ENCODE results near the gene OR2V2.
"Not testable (repeated sequence)": the region's sequence is repeated elsewhere in the genome, so short reads cannot be mapped to it uniquely, and the experiment has no call there.

Gene OR2V2

DNA sequence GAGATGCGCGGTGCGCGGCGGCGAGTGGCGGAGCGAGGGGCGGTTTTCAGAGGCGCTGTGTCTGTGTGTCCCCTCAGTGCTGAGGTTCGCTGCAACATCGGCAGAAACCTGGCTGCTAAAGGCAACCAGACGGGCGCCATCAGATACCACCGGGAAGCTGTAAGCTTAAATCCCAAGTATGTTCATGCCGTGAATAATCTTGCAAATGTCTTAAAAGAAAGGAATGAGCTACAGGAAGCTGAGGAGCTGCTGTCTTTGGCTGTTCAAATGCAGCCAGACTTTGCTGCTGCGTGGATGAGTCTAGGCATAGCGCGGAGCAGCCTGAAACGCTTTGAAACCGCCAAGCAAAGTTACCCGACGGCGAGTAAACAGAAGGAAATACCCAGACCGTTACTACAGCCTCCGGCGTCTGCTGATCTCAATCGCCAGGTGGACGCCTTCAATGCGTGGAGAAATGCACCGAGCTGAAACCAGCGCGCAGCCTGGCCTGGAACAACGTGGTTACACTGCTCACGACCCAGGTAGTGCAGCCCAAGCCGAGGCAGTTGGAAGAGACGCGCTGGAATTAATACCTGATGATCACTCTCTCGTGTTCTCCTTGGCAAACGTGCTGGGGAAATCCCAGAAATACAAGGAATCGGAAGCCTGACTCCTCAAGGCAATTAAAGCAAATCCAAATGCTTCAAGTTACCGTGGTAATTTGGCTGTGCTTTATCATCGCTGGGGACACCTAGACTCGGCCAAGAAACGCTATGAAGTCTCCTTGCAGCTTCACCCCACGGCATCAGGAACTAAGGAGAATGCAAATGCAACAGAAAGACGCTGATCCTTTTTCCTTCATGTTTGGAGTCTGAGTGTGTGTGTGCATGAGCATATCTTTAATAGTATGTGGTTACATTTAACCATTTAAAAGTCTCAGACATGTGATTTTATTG lies 32.3 kb upstream of the OR2V2 start:
- no peak for DNase-seq (ENCODE audit: low spot score)

DNA sequence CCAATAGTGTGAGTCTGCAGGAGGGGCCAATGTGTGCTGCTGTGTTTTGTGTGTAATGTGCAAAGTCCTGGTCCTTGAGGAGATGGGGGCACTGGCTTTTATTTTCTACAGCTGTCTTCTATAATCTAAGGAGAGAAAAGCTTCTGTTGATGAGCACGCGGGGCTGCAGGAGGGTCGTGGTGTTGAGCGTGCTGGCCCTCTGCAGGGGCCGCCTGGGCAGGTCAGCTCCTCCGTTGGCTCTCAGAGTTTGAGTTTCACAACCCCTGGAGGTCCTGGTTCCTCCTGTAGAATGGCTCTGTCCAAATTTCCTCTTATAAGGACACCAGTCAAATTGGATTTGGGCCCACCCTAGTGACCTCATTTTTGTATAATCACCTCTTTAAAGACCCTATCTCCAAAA lies 29.0 kb upstream of the OR2V2 start:
- no peak for DNase-seq (ENCODE audit: low spot score)

DNA sequence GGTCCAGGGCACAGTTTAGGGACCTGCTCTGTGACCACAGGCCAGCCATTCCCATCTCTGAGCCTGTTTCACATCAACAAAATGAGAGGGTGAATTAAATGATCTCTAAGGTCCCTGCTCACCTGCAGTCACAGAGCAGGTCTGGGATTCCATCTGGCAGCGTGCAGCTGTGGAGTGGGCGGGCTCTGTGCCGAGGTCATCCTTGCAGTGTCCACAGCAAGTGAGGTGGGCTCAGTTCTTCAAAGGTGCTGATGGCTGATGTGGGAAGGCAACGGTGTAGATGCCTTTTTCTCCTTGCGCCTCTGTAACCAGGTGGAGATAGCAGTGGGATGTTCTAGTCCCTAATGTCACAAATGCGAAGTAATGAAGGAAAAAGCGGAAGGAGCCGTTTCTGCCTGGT lies 28.3 kb upstream of the OR2V2 start:
- no peak for DNase-seq (ENCODE audit: low spot score)

DNA sequence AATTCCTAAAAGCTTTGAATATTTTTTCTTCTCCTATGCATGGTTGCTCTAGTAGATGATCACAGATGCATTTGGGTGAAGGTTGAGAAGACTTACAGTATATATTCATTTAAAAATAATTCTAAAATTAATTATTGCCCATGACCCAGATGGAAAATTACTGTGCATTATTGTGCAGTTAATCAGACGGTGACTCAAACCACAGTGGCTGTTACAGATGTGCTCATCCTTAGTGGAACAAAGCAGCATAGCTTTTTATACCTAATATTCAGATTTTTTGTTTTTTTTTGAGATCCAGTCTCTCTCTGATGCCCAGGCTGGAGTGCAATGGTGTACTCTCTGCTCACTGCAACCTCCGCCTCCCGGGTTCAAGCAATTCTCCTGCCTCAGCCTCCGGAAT lies 27.1 kb upstream of the OR2V2 start:
- DNase-seq (ENCODE audit: low spot score): no peak

DNA sequence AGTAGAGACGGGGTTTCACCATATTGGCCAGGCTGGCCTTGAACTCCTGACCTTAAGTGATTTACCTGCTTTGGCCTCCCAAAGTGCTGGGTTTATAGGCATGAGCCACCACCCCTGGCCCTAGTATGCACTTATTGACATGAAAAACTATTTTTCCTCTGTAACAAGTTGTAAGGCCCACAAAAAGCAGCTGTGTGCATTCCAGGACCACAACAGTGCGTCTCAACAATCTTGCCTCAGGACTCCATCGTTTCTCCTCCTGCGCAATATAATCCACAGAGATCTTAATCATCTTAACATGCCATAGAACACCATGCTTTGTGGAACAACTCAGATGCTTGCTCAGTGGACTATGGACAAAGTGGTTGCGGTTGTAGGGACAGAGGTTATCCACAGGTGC lies 26.6 kb upstream of the OR2V2 start:
- DNase-seq (ENCODE audit: low spot score): no peak

DNA sequence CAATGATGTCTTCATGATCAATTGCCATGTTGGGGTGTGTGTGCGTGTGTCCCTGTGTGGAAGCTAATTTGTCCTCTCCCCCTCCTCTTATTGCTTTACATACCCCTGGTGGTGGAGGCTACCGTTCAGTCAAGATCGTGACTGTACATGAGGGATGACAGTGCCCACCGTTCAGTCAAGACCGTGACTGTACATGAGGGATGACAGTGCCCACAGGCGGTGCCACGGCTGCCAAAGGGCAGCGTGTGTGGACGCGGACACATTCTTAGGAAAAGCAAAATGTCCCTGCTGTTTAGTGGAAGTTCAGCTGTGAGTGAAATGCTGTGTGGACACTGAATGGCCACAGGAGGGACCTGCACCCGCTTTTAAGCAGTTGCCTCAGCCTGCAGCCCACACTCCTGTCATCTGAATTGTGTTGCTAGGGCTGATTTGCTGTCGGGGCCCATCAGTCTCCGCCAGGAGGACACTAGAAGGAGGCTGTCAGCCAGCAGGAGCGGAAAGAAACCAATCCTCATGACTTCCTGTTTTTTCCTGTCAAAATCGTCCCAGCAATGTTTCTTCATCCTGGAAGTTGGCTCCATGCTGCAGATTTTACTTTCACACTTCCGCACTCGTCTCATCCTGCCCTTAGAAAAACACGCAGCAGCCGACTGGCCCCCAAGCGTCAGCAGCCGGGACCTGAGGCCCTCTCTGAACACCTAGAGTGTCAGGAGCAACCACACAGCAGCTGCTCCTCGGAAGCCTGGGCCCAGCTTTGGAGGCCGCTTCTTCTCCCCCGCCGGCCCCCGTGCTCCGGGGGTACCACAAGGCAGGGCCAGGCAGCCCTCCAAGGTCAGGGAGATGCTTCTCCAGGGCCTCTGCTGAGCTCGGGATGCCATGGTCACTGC lies 25.5 kb upstream of the OR2V2 start:
- no peak for DNase-seq (ENCODE audit: low spot score)

DNA sequence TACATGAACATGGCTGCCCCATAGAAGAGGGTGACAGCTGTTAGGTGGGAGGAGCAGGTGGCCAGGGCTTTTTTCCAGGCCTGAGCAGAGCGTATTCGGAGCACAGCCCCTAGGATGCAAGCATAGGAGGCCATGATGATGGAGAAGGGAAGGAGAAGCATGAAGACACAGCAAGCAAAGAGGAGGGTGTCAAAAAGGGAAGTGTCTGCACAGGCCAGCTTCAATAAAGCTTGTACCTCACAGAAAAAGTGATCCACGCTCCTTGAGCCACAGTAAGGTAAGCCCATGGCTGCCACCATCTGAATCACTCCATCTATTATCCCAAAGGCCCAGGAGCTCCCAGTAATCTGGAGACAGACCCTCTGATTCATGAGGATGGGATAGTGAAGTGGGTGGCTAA lies 22.9 kb upstream of the OR2V2 start:
- no peak for DNase-seq (ENCODE audit: low spot score)

DNA sequence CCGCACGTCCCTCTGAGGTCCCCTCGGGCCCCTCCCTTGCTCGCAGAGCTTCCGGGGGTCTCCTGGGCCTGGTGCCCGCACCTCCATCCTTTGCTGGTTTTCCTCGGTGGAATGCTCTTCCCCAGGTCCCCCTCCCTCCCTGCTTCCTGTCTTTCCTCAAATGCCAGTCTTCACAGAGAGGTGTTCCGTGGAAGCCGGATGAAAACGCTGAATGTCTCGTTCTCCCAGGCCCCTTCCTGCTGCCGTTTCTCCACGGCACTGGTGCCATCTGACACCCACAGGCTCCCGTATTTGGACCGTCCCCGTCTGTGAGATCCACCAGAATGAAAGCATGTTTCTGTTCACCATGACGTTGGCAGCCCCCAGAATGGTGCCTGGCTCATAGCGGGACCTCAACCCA lies 20.5 kb upstream of the OR2V2 start:
- DNase-seq (ENCODE audit: low spot score): no peak

DNA sequence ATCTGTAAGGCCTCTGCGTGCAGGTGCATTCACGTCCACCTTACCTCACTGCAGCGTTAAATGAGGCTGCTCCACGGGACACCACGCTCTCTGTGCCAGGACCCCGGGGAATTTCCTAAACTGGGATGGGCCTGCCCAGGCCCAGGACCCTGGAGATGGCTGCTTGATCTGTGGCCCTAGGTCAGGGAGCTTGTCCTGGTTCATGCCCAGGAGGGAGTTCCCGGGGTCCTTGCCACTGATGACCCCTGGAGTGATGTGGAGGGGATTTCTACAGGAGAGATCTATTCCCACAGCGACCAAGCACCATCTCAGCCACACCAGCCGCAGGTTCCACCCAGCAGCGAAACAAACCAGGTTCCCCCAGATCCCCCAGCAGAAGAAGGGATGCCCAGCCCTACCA lies 19.9 kb upstream of the OR2V2 start:
- no peak for DNase-seq (ENCODE audit: low spot score)

DNA sequence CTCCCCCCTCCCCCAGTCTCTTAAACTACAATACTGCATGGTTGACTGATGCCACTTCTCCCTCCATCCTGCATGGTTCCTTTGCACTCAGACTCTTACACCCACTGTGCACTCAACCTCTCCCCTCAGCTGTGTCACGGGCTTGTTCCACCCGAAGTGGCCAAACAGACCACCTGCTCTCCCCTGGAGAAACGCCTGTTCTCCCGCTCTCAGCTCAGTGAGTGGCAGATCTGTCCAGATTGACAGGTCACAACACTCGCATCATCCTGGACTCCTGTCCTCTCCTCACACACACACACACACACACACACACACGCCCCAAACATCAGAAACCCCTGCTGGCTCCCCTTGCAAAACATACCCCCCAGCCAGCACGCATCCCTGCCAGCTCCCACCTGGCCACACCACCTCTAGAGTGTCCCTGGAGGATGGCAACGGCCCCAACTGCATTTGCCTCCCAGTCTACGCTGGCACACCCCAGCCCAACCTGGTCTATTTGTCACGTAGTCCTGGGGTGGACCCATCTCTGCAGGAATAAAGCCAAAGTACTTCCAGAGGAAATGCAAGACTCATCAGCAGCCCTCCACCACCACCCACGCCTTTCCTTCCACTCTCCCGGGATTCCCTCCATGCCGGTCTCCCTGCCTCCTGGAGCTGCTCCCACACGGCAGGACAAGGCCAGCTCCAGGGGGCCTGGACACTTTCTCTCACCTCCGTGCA lies 19.3 kb upstream of the OR2V2 start:
- DNase-seq (ENCODE audit: low spot score): no peak

DNA sequence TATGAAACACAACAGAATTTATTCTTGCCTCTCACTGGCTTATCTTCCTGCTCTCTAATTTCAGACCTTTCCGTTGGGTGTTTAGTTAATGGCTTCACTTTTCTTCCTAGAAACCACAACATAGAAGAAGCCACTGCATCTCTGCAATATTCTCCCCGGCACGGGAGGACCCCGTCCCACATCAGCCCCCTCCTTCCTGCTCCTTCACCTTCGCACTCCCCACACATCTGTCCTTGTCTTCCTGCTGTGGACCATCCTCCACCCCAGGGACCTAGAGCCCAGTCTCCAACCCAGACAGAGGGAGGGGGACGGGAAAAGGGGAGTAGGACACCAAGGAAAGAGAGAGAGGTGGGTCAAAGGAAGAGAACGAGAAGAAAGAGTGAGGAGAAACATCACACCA lies 17.8 kb upstream of the OR2V2 start:
- no peak for DNase-seq (ENCODE audit: low spot score)

DNA sequence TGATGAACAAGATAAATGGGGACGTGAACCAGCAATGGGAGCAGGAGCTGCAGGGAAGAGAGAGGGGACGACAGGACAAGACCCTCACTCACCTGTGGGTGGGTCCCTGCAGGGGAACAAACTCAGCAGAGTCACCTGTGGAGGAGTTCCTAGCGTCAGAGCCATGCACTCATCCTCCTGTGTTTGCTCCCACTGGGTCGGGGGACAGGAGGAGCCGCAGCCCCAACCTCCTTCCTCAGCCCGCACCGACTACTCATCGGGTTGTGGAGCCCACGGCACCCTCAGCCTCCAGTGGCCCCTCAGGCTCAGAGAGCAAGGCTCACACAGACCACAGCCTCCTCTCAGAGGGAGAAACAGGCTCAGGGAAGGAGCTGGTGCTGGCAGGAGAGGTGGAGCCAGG lies 17.3 kb upstream of the OR2V2 start:
- not testable (repeated sequence) for DNase-seq (ENCODE audit: low spot score)

DNA sequence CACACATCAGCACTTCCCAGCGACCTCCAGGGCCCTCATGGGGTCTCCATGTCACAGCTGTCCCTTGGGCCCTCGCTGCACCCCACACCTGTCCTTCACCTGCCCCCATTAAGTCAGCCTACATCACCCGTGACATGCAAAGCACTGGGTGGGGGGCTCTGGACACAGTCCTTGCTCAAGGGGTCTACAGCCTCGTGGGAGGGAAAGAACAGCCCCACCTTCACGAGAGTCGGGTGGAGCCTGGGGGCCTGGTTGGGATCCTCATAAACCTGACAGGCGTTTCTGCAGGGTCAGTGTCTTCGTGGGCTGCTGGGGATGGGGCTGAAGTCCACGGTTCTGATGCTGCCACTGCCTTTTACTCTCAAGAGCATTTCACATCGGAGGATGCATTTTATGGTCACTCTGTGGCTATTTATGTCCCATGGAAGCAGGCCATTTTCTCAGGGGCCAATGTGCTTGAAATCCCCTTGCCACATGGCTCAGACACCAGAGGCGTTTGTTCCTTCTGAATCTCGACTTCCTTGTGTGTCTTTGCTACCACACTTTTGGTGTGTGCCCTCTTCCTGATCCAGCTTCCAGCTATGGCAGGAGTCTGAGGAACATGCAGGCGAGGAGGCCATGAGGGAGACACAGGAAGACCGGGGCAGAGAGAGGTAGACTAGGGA lies 16.4 kb upstream of the OR2V2 start, which contains the start of gene OR2V1:
Gene OR2V1, minus strand, starts transcription at position 338 of the 665 bp plus-strand sequence. CDS start 5,865 bp downstream, outside the sequence.
- DNase-seq (ENCODE audit: low spot score): no peak

DNA sequence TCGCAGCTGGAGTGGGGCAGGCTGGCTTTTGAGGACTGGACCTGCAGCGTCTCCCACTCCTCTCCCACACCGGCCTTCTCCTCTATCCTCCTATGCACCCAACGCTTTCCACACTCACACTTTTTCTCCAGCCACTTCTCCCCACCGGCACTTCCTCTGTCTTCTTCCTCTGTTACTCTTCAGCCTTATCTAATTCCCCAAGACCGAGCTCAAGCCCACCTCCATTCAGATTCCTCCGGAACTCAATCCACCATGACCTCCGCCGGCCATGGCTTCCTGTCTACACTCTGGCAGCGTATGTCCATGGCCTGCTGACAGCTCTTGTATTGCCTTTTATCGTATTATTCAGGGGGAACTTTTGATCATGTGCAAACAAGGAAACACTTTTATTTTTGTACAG lies 15.9 kb upstream of the OR2V2 start:
- DNase-seq (ENCODE audit: low spot score): no peak

DNA sequence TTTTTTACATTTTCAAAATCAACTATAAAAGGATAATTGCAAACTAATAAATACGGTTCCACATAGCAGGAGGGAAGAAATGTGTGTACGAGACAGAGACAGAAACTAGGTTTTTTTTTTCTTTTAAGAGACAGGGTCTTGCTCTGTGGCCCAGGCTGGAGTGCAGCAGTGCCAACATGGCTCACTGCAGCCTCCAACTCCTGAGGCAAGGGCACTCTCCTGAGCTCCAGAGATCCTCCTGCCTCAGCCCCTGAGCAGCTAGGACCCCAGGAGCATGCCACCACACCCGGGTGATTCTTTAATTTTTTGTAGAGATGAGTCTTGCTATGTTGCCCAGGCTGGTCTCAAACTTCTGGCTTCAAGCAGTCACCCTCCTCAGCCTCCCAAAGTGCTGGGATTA lies 14.3 kb upstream of the OR2V2 start:
- DNase-seq (ENCODE audit: low spot score): no peak

DNA sequence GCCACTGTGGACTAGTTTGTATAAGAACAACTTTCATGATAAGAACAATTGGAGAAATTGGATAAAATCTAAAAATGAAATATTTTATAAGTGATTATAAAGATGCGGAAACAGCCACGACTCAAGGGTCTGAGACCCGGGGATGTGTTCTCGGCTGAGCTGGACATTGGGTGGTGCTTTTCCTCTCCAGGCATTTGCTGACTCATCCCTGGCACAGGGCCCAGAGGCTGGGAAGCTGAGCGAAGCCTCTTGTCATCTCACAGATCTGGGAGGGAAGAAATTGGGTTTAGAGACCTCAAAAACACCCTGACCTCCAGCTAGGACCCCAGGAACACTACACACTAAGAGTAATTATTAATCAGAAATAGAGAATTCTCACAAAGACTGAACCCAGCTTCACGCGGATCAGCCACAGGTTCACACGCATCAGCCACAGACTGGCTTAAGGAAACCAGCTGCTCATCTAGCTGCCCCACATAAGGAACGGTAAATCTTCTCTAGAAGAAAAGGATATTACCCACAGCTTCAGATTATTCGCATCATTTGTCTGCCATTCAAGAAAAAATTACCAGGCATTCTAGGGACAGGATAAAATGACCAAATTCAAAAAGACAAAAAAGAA lies 13.7 kb upstream of the OR2V2 start:
- DNase-seq (ENCODE audit: low spot score): no peak

DNA sequence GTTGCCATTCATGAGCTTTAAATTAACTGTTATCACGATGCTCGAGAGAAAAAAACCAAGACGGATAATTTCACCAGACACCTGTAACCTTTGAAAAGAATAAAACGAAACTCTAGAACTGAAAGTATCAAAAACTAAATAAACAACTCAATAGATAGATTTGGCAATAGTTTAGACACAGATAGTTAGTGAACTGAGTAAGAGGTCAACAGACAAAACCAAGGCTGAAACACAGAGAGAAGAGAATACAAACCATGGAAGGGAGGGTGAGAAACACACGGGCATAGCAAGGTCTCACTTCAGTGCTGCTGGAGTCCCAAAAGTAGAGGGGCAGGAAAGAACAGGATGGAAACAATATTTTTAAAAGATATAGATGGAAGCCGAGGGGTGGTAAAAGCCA lies 13.1 kb upstream of the OR2V2 start:
- no peak for DNase-seq (ENCODE audit: low spot score)

DNA sequence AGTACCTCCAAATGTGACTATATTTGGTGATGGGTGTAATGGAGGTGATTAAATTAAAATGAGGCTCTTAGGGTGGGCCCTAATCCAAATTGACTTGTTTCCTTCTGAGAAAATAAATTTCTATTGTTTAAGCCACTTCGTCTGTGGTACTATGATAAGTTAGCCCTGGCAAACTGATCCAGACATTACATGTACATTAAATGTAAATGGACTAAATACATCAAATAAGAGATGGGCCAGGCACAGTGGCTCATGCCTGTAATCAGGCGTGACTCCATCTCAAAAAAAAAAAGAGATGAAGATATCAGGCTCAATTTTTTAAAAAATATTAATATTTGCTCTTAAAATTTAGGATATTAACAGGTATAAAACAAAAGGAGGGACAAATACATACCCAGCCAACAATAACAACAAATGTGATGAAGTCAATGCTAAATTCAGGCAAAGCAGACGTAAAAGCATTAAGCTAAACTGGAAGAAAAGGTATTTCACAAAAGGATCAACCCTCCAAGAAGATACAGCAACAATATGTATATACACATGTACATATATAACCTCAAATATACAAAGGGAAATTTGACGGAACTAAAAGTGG lies 10.9 kb upstream of the OR2V2 start:
- no peak for DNase-seq (ENCODE audit: low spot score)

DNA sequence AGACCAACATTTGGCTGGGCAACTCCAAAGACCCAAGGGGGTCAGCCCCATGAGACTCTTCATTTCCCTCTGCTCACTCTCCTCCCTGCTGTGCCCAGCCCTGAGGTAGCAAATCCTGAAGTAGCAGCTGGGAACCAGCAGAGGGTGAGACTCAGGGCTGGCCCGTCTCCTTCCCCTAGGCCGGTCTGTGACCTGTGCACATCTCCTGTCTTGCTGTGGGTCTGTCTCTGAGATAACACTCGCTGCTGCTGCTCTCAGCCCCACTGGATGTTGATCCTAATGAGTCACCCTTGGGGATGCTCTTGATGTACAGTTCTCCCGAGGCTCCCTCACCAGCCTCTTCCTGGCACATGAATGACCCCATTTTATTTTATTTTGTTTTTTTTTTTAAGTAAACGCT lies 9.1 kb upstream of the OR2V2 start:
- DNase-seq (ENCODE audit: low spot score): no peak

DNA sequence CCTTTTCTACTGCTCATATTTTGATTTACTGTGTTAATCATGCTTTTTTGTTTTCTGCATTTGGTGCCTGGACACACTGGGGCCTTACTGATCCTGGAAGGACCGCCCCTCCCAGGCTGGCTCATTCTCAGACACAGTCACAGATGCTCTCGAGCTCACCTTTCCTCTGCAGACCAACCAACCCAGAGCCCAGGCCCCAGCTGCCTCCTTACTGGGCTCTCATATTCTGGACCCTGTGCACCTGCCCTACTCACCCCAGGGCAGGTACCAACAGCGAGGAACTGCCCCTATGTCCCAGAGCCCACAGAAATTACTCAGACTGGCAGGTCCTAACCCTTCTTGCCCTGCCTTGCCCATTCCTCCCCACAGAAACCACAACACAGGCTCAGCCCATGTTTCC lies 6.6 kb upstream of the OR2V2 start:
- no peak for DNase-seq (ENCODE audit: low spot score)

DNA sequence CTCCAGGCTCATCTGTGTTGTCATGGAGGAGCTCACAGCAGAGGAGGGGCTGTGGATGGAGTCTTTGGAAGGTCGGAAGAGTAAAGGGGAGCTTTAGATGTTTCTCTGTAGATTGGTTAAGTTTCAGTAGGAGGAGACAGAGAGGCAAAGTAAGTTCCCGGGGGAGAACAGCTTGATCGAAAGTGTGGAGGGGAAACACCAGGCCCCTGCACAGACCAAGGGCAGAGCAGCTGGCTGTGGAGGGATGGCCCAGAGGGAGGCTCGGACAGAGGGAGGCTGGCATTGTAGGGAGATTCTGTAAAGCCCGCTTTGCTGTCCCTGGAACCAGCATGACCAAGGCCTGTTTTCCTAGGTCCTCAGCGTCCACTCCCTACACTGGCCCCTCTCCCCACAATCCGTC lies 5.3 kb upstream of the OR2V2 start:
- no peak for DNase-seq (ENCODE audit: low spot score)

Measured in HuH-7.5 (cell line).